HepG2 (cell line): ENCODE data around the gene WDR13. TPM values are rescaled to one million over a fixed set of nuclear protein-coding genes. Genes with fewer than 3 reads are reported as not detected.

ENCODE experiments used
- ASH2L ChIP-seq: fragments of 300-600, 200-600 bp; sonication (generic); IDR thresholded peaks from 2 replicates; pipeline ENCODE4 v1.7.0; 2017; ENCODE audit warnings: low read depth, mild to moderate bottlenecking, moderate library complexity, mixed read lengths, low read length; ENCODE audit not compliant: insufficient read length
- ATAD3A ChIP-seq: sonication (generic); formaldehyde crosslinking; IDR thresholded peaks from 2 replicates; pipeline ENCODE4 v1.4.0; 2020; ENCODE audit warnings: missing genetic modification reagents
- BORCS8-MEF2B ChIP-seq: sonication (generic); formaldehyde crosslinking; IDR thresholded peaks from 2 replicates; pipeline ENCODE4 v1.8.0; 2022; ENCODE audit warnings: mild to moderate bottlenecking, missing genetic modification reagents
- HDAC2 ChIP-seq: sonication (generic); formaldehyde crosslinking; IDR thresholded peaks from 2 replicates; pipeline ENCODE4 v1.4.0; 2020; ENCODE audit warnings: missing genetic modification reagents
- KDM2A ChIP-seq: sonication (generic); formaldehyde crosslinking; IDR thresholded peaks from 2 replicates; pipeline ENCODE4 v1.4.0; 2020; ENCODE audit warnings: low read depth, missing genetic modification reagents, borderline replicate concordance
- KLF13 ChIP-seq: sonication (generic); formaldehyde crosslinking; IDR thresholded peaks from 2 replicates; pipeline ENCODE4 v1.4.0; 2020; ENCODE audit warnings: mild to moderate bottlenecking, missing genetic modification reagents
- POLR2A ChIP-seq, 2 experiments: IDR thresholded peaks; 2 replicates each; pipeline ENCODE4 v1.6.1; 2011; ENCODE audit warnings: low read depth in 2 of 2, low read length in 2 of 2, mild to moderate bottlenecking in 1 of 2, moderate library complexity in 1 of 2; ENCODE audit not compliant: insufficient read depth in 1 of 2
- POLR2AphosphoS2 ChIP-seq: IDR thresholded peaks from 2 replicates; pipeline ENCODE4 v1.6.1; 2011; ENCODE audit warnings: low read depth, low read length, improper control_type of control experiment
- POLR2AphosphoS5 ChIP-seq: IDR thresholded peaks from 2 replicates; pipeline ENCODE4 v1.6.1; 2012; ENCODE audit warnings: low read depth, low read length
- RBFOX2 ChIP-seq: fragments of 200-400 bp; formaldehyde crosslinking; IDR thresholded peaks from 2 replicates; pipeline ENCODE4 v1.6.1; 2017; ENCODE audit warnings: low read depth, mild to moderate bottlenecking, low read length
- RBM22 ChIP-seq: fragments of 200-400 bp; formaldehyde crosslinking; optimal IDR thresholded peaks from 2 replicates; pipeline ENCODE3; 2017; ENCODE audit warnings: mild to moderate bottlenecking, low read length, moderate library complexity
- RFX1 ChIP-seq: fragments of 450-650 bp; IDR thresholded peaks from 2 replicates; pipeline ENCODE4 v1.6.1; 2017
- SRSF1 ChIP-seq: fragments of 200-400 bp; formaldehyde crosslinking; optimal IDR thresholded peaks from 2 replicates; pipeline ENCODE3; 2017; ENCODE audit warnings: mild to moderate bottlenecking, low read depth, low read length, moderate library complexity
- ZNF383 ChIP-seq: sonication (generic); formaldehyde crosslinking; IDR thresholded peaks from 2 replicates; pipeline ENCODE4 v1.4.0; 2020; ENCODE audit warnings: missing genetic modification reagents, mild to moderate bottlenecking, borderline replicate concordance
- ZNF510 ChIP-seq: sonication (generic); formaldehyde crosslinking; IDR thresholded peaks from 2 replicates; pipeline ENCODE4 v1.4.0; 2020; ENCODE audit warnings: low read depth, mild to moderate bottlenecking, missing genetic modification reagents
- ZNF547 ChIP-seq: sonication (generic); formaldehyde crosslinking; IDR thresholded peaks from 2 replicates; pipeline ENCODE4 v1.5.1; 2020; ENCODE audit warnings: mild to moderate bottlenecking, missing genetic modification reagents
- ZNF672 ChIP-seq: sonication (generic); formaldehyde crosslinking; IDR thresholded peaks from 2 replicates; pipeline ENCODE4 v1.8.1; 2022; ENCODE audit warnings: missing genetic modification reagents
- polyA plus RNA-seq, 8 experiments: library from polyadenylated mRNA; depleted of rRNA in 3 of 8; stranded (reverse) in 7 of 8; unstranded in 1 of 8; fragments of >200 nt; fragmentation: Illumina TruSeq in 4 of 8; extraction: Trizol in 4 of 8; gene quantifications; 2 replicates each; pipeline versions ENCODE4 v1.2.1 to v1.2.3, GENCODE V29; 2011 to 2016; ENCODE audit warnings: low read depth in 4 of 8, missing spikeins in 1 of 8, mixed read lengths in 1 of 8; ENCODE audit not compliant: insufficient read depth in 1 of 8
- total RNA-seq, 5 experiments: library from RNA; depleted of rRNA; stranded (reverse); fragments of >200 nt; fragmentation: Illumina TruSeq; extraction: Trizol; gene quantifications; 2 replicates each; pipeline ENCODE4 v1.2.3, GENCODE V29; 2016; ENCODE audit warnings: low read depth in 1 of 5
- TF ChIP-seq, protein P1 (sequence below): sonication (generic); formaldehyde crosslinking; IDR thresholded peaks from 2 replicates; pipeline ENCODE4 v1.5.0; 2020; ENCODE audit warnings: mild to moderate bottlenecking, missing genetic modification reagents
- TF ChIP-seq, protein P2 (sequence below): sonication (generic); formaldehyde crosslinking; IDR thresholded peaks from 2 replicates; pipeline ENCODE4 v1.8.1; 2023; ENCODE audit warnings: mild to moderate bottlenecking, missing genetic modification reagents
- TF ChIP-seq, protein P3 (sequence below): sonication (generic); formaldehyde crosslinking; IDR thresholded peaks from 2 replicates; pipeline ENCODE4 v1.4.0; 2020; ENCODE audit warnings: mild to moderate bottlenecking, missing genetic modification reagents
- TF ChIP-seq, protein P4 (sequence below): sonication (generic); formaldehyde crosslinking; IDR thresholded peaks from 2 replicates; pipeline ENCODE4 v1.8.1; 2022; ENCODE audit warnings: mild to moderate bottlenecking, missing genetic modification reagents
- TF ChIP-seq, protein P5 (sequence below): sonication (generic); formaldehyde crosslinking; IDR thresholded peaks from 2 replicates; pipeline ENCODE4 v1.4.0; 2020; ENCODE audit warnings: missing genetic modification reagents, borderline replicate concordance
- TF ChIP-seq, protein P6 (sequence below): sonication (generic); formaldehyde crosslinking; IDR thresholded peaks from 2 replicates; pipeline ENCODE4 v1.5.0; 2020; ENCODE audit warnings: missing genetic modification reagents

WDR13 gene
- total and polyA plus RNA-seq, 2 of the 13 experiments (the other 11 are each of a cell fraction or from before 2014, with no cell fraction given) = 28.7 to 37.1 TPM

DNA sequence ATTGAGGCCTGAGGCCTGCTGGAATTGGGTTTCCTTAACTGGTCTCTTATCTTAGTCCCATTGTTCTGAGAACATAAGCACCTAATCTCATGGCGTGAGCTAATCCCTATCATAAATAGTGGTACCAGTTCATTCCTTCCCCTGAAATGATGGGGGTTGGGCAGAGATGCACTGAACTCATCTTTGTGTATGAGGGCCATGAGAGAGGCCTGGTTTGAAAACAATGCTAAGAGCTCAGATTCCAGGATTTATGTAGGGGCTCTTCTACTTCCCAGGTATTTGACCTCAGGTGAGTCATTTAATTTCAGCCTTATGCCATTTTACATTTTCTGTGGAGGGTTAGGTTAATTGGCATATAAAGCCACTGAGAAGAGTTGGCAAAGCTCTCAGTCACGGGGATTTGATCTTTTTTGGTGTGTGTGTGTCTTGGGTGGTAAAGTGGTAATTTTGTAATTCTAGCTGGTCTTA is 18.6 kb upstream of the WDR13 start (continued):
- TF ChIP-seq, protein P1, sequence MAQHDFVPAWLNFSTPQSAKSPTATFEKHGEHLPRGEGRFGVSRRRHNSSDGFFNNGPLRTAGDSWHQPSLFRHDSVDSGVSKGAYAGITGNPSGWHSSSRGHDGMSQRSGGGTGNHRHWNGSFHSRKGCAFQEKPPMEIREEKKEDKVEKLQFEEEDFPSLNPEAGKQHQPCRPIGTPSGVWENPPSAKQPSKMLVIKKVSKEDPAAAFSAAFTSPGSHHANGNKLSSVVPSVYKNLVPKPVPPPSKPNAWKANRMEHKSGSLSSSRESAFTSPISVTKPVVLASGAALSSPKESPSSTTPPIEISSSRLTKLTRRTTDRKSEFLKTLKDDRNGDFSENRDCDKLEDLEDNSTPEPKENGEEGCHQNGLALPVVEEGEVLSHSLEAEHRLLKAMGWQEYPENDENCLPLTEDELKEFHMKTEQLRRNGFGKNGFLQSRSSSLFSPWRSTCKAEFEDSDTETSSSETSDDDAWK = no peak
- peak; percentile 57; the same call in 1 of the 2 replicates for TF ChIP-seq RBFOX2
- no peak for TF ChIP-seq ZNF547 (CRISPR knock-in tag)
- TF ChIP-seq, protein P2, sequence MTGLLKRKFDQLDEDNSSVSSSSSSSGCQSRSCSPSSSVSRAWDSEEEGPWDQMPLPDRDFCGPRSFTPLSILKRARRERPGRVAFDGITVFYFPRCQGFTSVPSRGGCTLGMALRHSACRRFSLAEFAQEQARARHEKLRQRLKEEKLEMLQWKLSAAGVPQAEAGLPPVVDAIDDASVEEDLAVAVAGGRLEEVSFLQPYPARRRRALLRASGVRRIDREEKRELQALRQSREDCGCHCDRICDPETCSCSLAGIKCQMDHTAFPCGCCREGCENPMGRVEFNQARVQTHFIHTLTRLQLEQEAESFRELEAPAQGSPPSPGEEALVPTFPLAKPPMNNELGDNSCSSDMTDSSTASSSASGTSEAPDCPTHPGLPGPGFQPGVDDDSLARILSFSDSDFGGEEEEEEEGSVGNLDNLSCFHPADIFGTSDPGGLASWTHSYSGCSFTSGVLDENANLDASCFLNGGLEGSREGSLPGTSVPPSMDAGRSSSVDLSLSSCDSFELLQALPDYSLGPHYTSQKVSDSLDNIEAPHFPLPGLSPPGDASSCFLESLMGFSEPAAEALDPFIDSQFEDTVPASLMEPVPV (CRISPR knock-in tag) = no peak
- TF ChIP-seq KDM2A (CRISPR knock-in tag) = no peak
- no peak for TF ChIP-seq ZNF383 (CRISPR knock-in tag)
- peak; percentile 56; the same call in 1 of the 2 replicates for TF ChIP-seq POLR2AphosphoS2
- TF ChIP-seq, protein P3, sequence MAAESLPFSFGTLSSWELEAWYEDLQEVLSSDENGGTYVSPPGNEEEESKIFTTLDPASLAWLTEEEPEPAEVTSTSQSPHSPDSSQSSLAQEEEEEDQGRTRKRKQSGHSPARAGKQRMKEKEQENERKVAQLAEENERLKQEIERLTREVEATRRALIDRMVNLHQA = no peak
- TF ChIP-seq, protein P4, sequence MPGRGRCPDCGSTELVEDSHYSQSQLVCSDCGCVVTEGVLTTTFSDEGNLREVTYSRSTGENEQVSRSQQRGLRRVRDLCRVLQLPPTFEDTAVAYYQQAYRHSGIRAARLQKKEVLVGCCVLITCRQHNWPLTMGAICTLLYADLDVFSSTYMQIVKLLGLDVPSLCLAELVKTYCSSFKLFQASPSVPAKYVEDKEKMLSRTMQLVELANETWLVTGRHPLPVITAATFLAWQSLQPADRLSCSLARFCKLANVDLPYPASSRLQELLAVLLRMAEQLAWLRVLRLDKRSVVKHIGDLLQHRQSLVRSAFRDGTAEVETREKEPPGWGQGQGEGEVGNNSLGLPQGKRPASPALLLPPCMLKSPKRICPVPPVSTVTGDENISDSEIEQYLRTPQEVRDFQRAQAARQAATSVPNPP (CRISPR knock-in tag) = no peak
- TF ChIP-seq POLR2AphosphoS5 = peak; percentile 24; the same call in 1 of the 2 replicates
- TF ChIP-seq RBM22 = peak; percentile 84
- TF ChIP-seq ATAD3A (CRISPR knock-in tag) = no peak
- no peak for TF ChIP-seq KLF13
- TF ChIP-seq HDAC2 (CRISPR knock-in tag) = no peak
- TF ChIP-seq, protein P5, sequence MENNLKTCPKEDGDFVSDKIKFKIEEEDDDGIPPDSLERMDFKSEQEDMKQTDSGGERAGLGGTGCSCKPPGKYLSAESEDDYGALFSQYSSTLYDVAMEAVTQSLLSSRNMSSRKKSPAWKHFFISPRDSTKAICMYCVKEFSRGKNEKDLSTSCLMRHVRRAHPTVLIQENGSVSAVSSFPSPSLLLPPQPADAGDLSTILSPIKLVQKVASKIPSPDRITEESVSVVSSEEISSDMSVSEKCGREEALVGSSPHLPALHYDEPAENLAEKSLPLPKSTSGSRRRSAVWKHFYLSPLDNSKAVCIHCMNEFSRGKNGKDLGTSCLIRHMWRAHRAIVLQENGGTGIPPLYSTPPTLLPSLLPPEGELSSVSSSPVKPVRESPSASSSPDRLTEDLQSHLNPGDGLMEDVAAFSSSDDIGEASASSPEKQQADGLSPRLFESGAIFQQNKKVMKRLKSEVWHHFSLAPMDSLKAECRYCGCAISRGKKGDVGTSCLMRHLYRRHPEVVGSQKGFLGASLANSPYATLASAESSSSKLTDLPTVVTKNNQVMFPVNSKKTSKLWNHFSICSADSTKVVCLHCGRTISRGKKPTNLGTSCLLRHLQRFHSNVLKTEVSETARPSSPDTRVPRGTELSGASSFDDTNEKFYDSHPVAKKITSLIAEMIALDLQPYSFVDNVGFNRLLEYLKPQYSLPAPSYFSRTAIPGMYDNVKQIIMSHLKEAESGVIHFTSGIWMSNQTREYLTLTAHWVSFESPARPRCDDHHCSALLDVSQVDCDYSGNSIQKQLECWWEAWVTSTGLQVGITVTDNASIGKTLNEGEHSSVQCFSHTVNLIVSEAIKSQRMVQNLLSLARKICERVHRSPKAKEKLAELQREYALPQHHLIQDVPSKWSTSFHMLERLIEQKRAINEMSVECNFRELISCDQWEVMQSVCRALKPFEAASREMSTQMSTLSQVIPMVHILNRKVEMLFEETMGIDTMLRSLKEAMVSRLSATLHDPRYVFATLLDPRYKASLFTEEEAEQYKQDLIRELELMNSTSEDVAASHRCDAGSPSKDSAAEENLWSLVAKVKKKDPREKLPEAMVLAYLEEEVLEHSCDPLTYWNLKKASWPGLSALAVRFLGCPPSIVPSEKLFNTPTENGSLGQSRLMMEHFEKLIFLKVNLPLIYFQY = no peak
- peak in 1 of 2 experiments; percentile 32; a peak in 1 of 4 replicates for TF ChIP-seq POLR2A (IDR thresholded peaks at IDR 0.05; ENCODE audit: insufficient read depth in 1 of 2, low read depth in 2 of 2, low read length in 2 of 2)
- TF ChIP-seq RFX1 = no peak
- TF ChIP-seq SRSF1 = no peak
- no peak for TF ChIP-seq ZNF672
- no peak for TF ChIP-seq ZNF510 (CRISPR knock-in tag)
- no peak for TF ChIP-seq BORCS8-MEF2B (CRISPR knock-in tag)
- no peak for TF ChIP-seq ASH2L
- TF ChIP-seq, protein P6, sequence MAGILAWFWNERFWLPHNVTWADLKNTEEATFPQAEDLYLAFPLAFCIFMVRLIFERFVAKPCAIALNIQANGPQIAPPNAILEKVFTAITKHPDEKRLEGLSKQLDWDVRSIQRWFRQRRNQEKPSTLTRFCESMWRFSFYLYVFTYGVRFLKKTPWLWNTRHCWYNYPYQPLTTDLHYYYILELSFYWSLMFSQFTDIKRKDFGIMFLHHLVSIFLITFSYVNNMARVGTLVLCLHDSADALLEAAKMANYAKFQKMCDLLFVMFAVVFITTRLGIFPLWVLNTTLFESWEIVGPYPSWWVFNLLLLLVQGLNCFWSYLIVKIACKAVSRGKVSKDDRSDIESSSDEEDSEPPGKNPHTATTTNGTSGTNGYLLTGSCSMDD (CRISPR knock-in tag) = no peak
